Heart right ventricle (tissue), 16 donors: ENCODE results near the gene TRIM23. TPM values are rescaled to one million over a fixed set of nuclear protein-coding genes. Genes with fewer than 3 reads are reported as not detected.

ENCODE experiments used
- ATAC-seq, 8 donors: fragments of 200-7000 bp; cut with Tn5 transposase; one replicate each; pipeline ENCODE4 v1.9.1; 2020; ENCODE audit warnings: mild to moderate bottlenecking in 8 of 8, moderate library complexity in 8 of 8, moderate number of reproducible peaks in 1 of 8
- DNase-seq, 2 donors: peaks; one replicate each; pipeline ENCODE4 v3.0.0-alpha.2; 2020
- H3K27ac ChIP-seq, 10 donors: fragments of 200-600 bp; sonication (generic) in 2 of 10; one replicate each; pipeline versions ENCODE4 v1.5.0 to v1.8.0; 2020 to 2022; ENCODE audit warnings: mild to moderate bottlenecking in 3 of 10
- H3K27me3 ChIP-seq, 7 donors: fragments of 200-600 bp; one replicate each; pipeline ENCODE4 v1.8.0; 2021 to 2022; ENCODE audit warnings: mild to moderate bottlenecking in 2 of 7
- H3K36me3 ChIP-seq, 9 donors: fragments of 200-600 bp; sonication (generic) in 1 of 9; one replicate each; pipeline versions ENCODE4 v1.5.0 to v1.8.0; 2020 to 2022; ENCODE audit warnings: mild to moderate bottlenecking in 2 of 9
- H3K4me1 ChIP-seq, 9 donors: fragments of 200-600 bp; sonication (generic) in 1 of 9; one replicate each; pipeline versions ENCODE4 v1.5.0 to v1.8.0; 2020 to 2022; ENCODE audit warnings: mild to moderate bottlenecking in 4 of 9
- H3K4me3 ChIP-seq, 10 donors: fragments of 200-600 bp; sonication (generic) in 2 of 10; one replicate each; pipeline versions ENCODE4 v1.5.0 to v1.8.0; 2020 to 2022; ENCODE audit warnings: mild to moderate bottlenecking in 7 of 10, moderate library complexity in 2 of 10
- H3K9me3 ChIP-seq, 11 donors: fragments of 200-600 bp in 10 of 11; sonication (generic) in 2 of 11; one replicate each; pipeline versions ENCODE4 v1.5.0 to v1.8.0; 2013 to 2022; ENCODE audit warnings: mild to moderate bottlenecking in 2 of 11, control low read depth in 1 of 11, moderate library complexity in 1 of 11
- CTCF ChIP-seq, 9 donors: fragments of 200-600 bp; sonication (generic) in 2 of 9; IDR thresholded peaks; one replicate each; pipeline versions ENCODE4 v1.5.0 to v1.8.0; 2021 to 2022; ENCODE audit warnings: antibody characterized with exemption in 9 of 9, mild to moderate bottlenecking in 5 of 9, moderate library complexity in 1 of 9
- intact Hi-C, 10 donors: fragments of 100-400 bp; cut with DNase I; formaldehyde crosslinking; loops; one replicate each; pipeline versions ENCODE4 v1.11.1 to v1.14.2; 2022
- polyA plus RNA-seq, 2 donors: library from polyadenylated mRNA; stranded (reverse); fragments of 200-250 nt; gene quantifications; one replicate each; pipeline ENCODE4 v1.2.3, GENCODE V29; 2013
- total RNA-seq, 10 donors: library from RNA; stranded (reverse); fragmentation: NEBNext Ultra II Directional in 3 of 10; extraction: Animal tissue kit (Norgen Biotek cat#: 25700) in 3 of 10; gene quantifications; one replicate each; pipeline versions ENCODE4 v1.2.1 to v1.2.4, GENCODE V29; 2021 to 2023
- donor health status: Arrhythmogenic right ventricular cardiomyopathy.
- donor health status: ischemic (EF 13 %, LVEDD 7.1; RV severe dilation, severe dysfunction).
- donor health status: healthy with polysubstance abuse.
- donor health status: DM: no; HTN: yes; CAD: no.
- donor health status: DM: no; HTN: no; CAD: no.
- donor health status: ischemic (EF 25% LVEDD 6.9; RV normal size, moderate dysfunction).
- donor health status: ischemic (EF 25% LVEDD 5.7; RV mildly dilated, moderate dysfunction).
- donor health status: healthy.
- donor health status: DM: yes; HTN: yes; CAD: no.
- donor health status: Ischemic cardiomyopathy.
- donor health status: ischemic (EF 35%, LVEDD 5.7; RV mildly dilated, moderate dysfunction).
- donor health status: nonischemic (EF 11% LVEDD 7.7; RV severe dilation, severe dysfunction).
- donor health status: DM: yes; HTN: yes; CAD: no.
- donor health status: PGD.
- donor health status: ischemic (EF 29% LVEDD 5.4; RV normal size, mild dysfunction).
- donor health status: nonischemic (EF 23%, LVEDD 6.1; RV moderate dilation, normal function).

Gene TRIM23
- total and polyA plus RNA-seq, 12 donors = 3.8 to 22.6 (median 17.2) TPM

GRCh38 chr5:65539827-65540226 lies 84.3 kb downstream of the TRIM23 start:
- Histone ChIP-seq H3K27ac (no peak overlapping the region), H3K4me3 (no peak overlapping the region), H3K4me1 (no peaks in the 10 kb centered on the region), H3K9me3 (no peaks in the 10 kb centered on the region), H3K27me3 (no peaks in the 10 kb centered on the region), H3K36me3 (peaks cover 0 to 23% (median 0%) of the 10 kb centered on the region in 9 donors)
- ATAC-seq (no peak), DNase-seq (no peak)
- no peak for TF ChIP-seq CTCF (IDR thresholded peaks at IDR 0.05)
- intact Hi-C loops = no loop called here

Other genes starting within 250 kb of the TRIM23 start
- 1 to 10 TPM in 8 of 10 donors, under 1 TPM in 2; 0.85 to 4.1 (median 2.7) TPM for gene ADAMTS6, start 142.4 kb downstream of the TRIM23 start, total RNA-seq
- gene ADAMTS6, start 142.4 kb downstream of the TRIM23 start, polyA plus RNA-seq = 1 to 10 TPM in 1 of 2 donors, under 1 TPM in 1; 0.25 to 1.0 TPM
- gene CENPK, start 61.2 kb downstream of the TRIM23 start, total RNA-seq = 1 to 10 TPM in 3 of 10 donors, under 1 TPM in 7; 0.19 to 3.5 (median 0.62) TPM
- under 1 TPM; 0.58 to 0.95 TPM for gene CENPK, start 61.2 kb downstream of the TRIM23 start, polyA plus RNA-seq
- 10 to 100 TPM; 14.1 to 22.3 (median 16.2) TPM for gene PPWD1, start 61.0 kb downstream of the TRIM23 start, total RNA-seq
- gene PPWD1, start 61.0 kb downstream of the TRIM23 start, polyA plus RNA-seq = 10 to 100 TPM in 1 of 2 donors, 1 to 10 TPM in 1; 8.0 to 31.6 TPM
- gene SHLD3, start 694 bp upstream of the TRIM23 start, total RNA-seq = 1 to 10 TPM; 1.1 to 2.2 (median 1.8) TPM
- 1 to 10 TPM; 1.8 to 5.0 TPM for gene SHLD3, start 694 bp upstream of the TRIM23 start, polyA plus RNA-seq
- gene TRAPPC13, start 694 bp upstream of the TRIM23 start, total RNA-seq = 10 to 100 TPM; 17.7 to 26.3 (median 20.6) TPM
- gene TRAPPC13, start 694 bp upstream of the TRIM23 start, polyA plus RNA-seq = 10 to 100 TPM in 1 of 2 donors, 1 to 10 TPM in 1; 9.0 to 16.3 TPM
- gene SGTB, start 97.8 kb upstream of the TRIM23 start, total RNA-seq = 1 to 10 TPM; 5.1 to 9.7 (median 6.5) TPM
- gene SGTB, start 97.8 kb upstream of the TRIM23 start, polyA plus RNA-seq = 1 to 10 TPM; 1.5 to 2.0 TPM
- 10 to 100 TPM; 10.9 to 17.4 (median 14.4) TPM for gene NLN, start 97.9 kb upstream of the TRIM23 start, total RNA-seq
- 1 to 10 TPM; 1.5 to 2.2 TPM for gene NLN, start 97.9 kb upstream of the TRIM23 start, polyA plus RNA-seq